ENCODE data around the gene ELAVL3. TPM values are rescaled to one million over a fixed set of nuclear protein-coding genes. Genes with fewer than 3 reads are reported as not detected.

ELAVL3 gene
- total and polyA plus RNA-seq, 12 donors = 0.11 to 5.4 (median 1.2) TPM; not detected in 3

DNA sequence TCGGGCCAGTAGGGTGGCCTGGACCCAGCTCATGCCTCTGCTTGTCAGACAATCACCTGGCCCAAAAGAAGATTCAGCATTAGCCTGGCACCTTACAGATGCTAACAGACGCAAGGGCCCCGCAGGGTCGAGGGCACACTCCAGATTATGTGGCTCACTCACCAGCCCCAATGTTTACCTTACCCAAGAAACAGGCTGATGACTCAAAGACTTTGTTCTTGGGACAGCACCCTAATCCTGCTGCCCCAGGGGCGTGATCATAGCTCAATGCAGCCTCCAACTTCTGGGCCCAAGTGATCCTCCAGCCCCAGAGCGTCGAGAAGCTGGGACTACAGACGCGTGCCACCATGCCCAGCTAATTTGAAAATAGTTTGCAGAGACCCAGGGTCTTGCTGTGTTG is 38.3 kb upstream of the ELAVL3 start:
- WGBS, 4 donors = 94 to 100% (median 98%) methylated on average over 3 to 9 of the region's 9 CpGs
- Histone ChIP-seq H3K9me3 (replicated peaks in 1 of 3) (no peaks in the 10 kb centered on the region), H3K4me3 (no peak overlapping the region), H3K4me1 (replicated peaks in 1 of 2) (no peaks in the 10 kb centered on the region), H3K27me3 (no peaks in the 10 kb centered on the region), H3K27ac (no peak overlapping the region), H3K36me3 (replicated peaks in 1 of 2) (peaks cover 0 to 13% of the 10 kb centered on the region in 2 donors)
- no peak for DNase-seq
- intact Hi-C loops (cut with DNase I) = no loop called here
- TF ChIP-seq POLR2A (IDR thresholded peaks at IDR 0.05) = no peak
- TF ChIP-seq, protein P1, sequence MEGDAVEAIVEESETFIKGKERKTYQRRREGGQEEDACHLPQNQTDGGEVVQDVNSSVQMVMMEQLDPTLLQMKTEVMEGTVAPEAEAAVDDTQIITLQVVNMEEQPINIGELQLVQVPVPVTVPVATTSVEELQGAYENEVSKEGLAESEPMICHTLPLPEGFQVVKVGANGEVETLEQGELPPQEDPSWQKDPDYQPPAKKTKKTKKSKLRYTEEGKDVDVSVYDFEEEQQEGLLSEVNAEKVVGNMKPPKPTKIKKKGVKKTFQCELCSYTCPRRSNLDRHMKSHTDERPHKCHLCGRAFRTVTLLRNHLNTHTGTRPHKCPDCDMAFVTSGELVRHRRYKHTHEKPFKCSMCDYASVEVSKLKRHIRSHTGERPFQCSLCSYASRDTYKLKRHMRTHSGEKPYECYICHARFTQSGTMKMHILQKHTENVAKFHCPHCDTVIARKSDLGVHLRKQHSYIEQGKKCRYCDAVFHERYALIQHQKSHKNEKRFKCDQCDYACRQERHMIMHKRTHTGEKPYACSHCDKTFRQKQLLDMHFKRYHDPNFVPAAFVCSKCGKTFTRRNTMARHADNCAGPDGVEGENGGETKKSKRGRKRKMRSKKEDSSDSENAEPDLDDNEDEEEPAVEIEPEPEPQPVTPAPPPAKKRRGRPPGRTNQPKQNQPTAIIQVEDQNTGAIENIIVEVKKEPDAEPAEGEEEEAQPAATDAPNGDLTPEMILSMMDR (IDR thresholded peaks at IDR 0.05) = no peak

DNA sequence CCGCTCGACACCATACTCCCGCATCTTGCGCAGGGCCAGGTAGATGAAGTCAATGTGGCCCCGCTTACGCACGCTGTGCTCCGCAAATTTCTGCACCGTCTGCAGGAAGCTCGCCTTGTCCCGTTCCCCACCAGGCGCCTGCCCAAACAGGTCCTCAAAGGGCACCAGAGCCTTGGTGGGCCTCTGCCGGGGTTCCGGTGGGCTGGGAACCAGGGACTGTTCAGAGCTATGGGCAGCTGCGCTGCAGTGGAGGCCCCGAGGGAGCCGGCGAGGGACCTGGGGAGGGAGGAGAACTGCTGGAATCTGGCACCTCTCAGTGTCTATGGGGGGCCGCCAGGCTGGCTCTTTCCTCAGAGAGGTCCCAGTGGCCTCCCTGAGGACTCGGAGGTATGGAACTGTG is 33.1 kb upstream of the ELAVL3 start:
- Histone ChIP-seq H3K27ac (no peak overlapping the region), H3K4me3 (no peak overlapping the region), H3K36me3 (replicated peaks in 1 of 2) (peaks cover 0 to 30% of the 10 kb centered on the region in 2 donors), H3K27me3 (no peaks in the 10 kb centered on the region), H3K9me3 (replicated peaks in 1 of 3) (no peaks in the 10 kb centered on the region), H3K4me1 (replicated peaks in 1 of 2) (no peaks in the 10 kb centered on the region)
- DNase-seq = no peak
- 91 to 98% (median 94%) methylated on average over 6 to 20 of the region's 20 CpGs for WGBS, 4 donors
- no peak for TF ChIP-seq POLR2A (IDR thresholded peaks at IDR 0.05)
- TF ChIP-seq, protein P1 (IDR thresholded peaks at IDR 0.05) = no peak
- intact Hi-C loops (cut with DNase I) = no loop called here

DNA sequence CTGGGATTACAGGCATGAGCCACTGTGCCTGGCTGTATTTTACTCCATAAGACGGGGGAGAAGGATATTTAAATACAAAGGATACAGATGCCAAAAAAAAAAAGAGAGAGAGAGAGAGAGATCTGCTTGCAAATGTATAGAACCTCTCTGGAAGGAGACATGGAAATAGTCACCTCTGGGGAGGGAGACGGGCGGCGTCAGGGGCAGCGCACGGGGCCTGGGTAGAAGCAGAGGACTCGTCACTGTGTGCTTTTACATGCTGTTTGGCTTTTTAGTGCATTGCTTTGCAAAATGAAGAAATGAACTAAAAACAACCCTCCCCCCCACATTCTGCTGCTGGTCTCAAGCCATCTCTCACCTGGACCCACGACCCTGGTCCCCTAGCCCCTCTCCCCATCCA is 29.6 kb upstream of the ELAVL3 start:
- H3K4me3 ChIP-seq = no peak overlapping the region
- no peak overlapping the region for H3K27ac ChIP-seq
- intact Hi-C loops (cut with DNase I) = no loop called here
- DNase-seq = no peak
- peaks cover 0 to 6% of the 10 kb centered on the region in 2 donors for H3K4me1 ChIP-seq (replicated peaks in 1 of 2)
- no peak for TF ChIP-seq POLR2A (IDR thresholded peaks at IDR 0.05)
- TF ChIP-seq, protein P1 (IDR thresholded peaks at IDR 0.05) = no peak
- WGBS, 4 donors = 93 to 100% (median 94%) methylated on average over 7 to 8 of the region's 8 CpGs
- H3K36me3 ChIP-seq (replicated peaks in 1 of 2) = peaks cover 0 to 18% of the 10 kb centered on the region in 2 donors
- no peaks in the 10 kb centered on the region for H3K27me3 ChIP-seq
- H3K9me3 ChIP-seq (replicated peaks in 1 of 3) = no peaks in the 10 kb centered on the region

- Histone ChIP-seq H3K4me3 (no peak overlapping the region), H3K9me3 (replicated peaks in 1 of 3) (no peaks in the 10 kb centered on the region), H3K27ac (no peak overlapping the region), H3K4me1 (replicated peaks in 1 of 2) (peaks cover 5 to 12% of the 10 kb centered on the region in 2 donors), H3K27me3 (no peaks in the 10 kb centered on the region), H3K36me3 (replicated peaks in 1 of 2) (peaks cover 0 to 6% of the 10 kb centered on the region in 2 donors)
- DNase-seq = no peak
- intact Hi-C loops (cut with DNase I) = no loop called here
- WGBS, 4 donors = 89 to 94% (median 93%) methylated on average over 15 to 18 of the region's 18 CpGs
- TF ChIP-seq POLR2A (IDR thresholded peaks at IDR 0.05) = no peak
- TF ChIP-seq, protein P1 (IDR thresholded peaks at IDR 0.05) = no peak
Measured at GRCh38 chr19:11507370-11508078, 26.7 kb upstream of the ELAVL3 start.

Data from adrenal gland (tissue), 12 donors.